ENCODE data around the gene FAM114A1.

- TF ChIP-seq GATA2 (IDR thresholded peaks at IDR 0.05; ENCODE audit: low read depth, low read length) = no peak
- TF ChIP-seq GATA3 (IDR thresholded peaks at IDR 0.05; ENCODE audit: low read depth, low read length) = no peak
Measured at GRCh38 chr4:38873290-38873944, 5.8 kb downstream of the FAM114A1 start.
